GM23338 (cell line): ENCODE measurements around the gene OR5H15. TPM values are rescaled to one million over a fixed set of nuclear protein-coding genes. Genes with fewer than 3 reads are reported as not detected.

Experiments
- ATAC-seq: fragments of 200-7000 bp; cut with Tn5 transposase; 3 replicates; pipeline ENCODE4 v1.9.1; 2020
- DNase-seq: peaks from one replicate; pipeline ENCODE4 v3.0.0-alpha.2; 2015; ENCODE audit warnings: low spot score
- H2AFZ ChIP-seq: fragments of 200-600 bp; sonication (generic); 2 replicates; pipeline ENCODE4 v1.8.0; 2016; ENCODE audit warnings: antibody characterized with exemption, mild to moderate bottlenecking, moderate library complexity
- H3F3A ChIP-seq: fragments of 200-600 bp; sonication (generic); replicated peaks from 2 replicates; pipeline ENCODE4 v1.8.0; 2017; ENCODE audit warnings: antibody characterized with exemption, mixed run types, low read depth
- H3K27ac ChIP-seq: fragments of 200-600 bp; sonication (generic); 2 replicates; pipeline ENCODE4 v1.6.1; 2016; ENCODE audit warnings: low read depth
- H3K27me3 ChIP-seq: fragments of 200-600 bp; sonication (generic); 2 replicates; pipeline ENCODE4 v1.8.0; 2016; ENCODE audit warnings: mild to moderate bottlenecking, mixed run types, moderate library complexity; ENCODE audit not compliant: insufficient read depth
- H3K36me3 ChIP-seq: fragments of 200-600 bp; sonication (generic); 2 replicates; pipeline ENCODE4 v1.8.0; 2016; ENCODE audit warnings: mild to moderate bottlenecking; ENCODE audit not compliant: insufficient read depth
- H3K4me1 ChIP-seq: fragments of 200-600 bp; sonication (generic); 2 replicates; pipeline ENCODE4 v1.8.0; 2016; ENCODE audit warnings: mild to moderate bottlenecking, moderate library complexity; ENCODE audit not compliant: insufficient read depth
- H3K4me2 ChIP-seq: fragments of 200-600 bp; sonication (generic); 2 replicates; pipeline ENCODE4 v1.7.1; 2017; ENCODE audit warnings: mixed run types
- H3K4me3 ChIP-seq: fragments of 200-600 bp; sonication (generic); 2 replicates; pipeline ENCODE4 v1.6.1; 2016; ENCODE audit warnings: mixed run types
- H3K79me2 ChIP-seq: fragments of 200-600 bp; sonication (generic); replicated peaks from 2 replicates; pipeline ENCODE4 v1.8.0; 2017; ENCODE audit warnings: mild to moderate bottlenecking; ENCODE audit not compliant: insufficient read depth
- H3K9me2 ChIP-seq: fragments of 200-600 bp; sonication (generic); 2 replicates; pipeline ENCODE4 v1.8.0; 2017; ENCODE audit not compliant: insufficient read depth
- H4K20me1 ChIP-seq: fragments of 200-600 bp; sonication (generic); replicated peaks from 2 replicates; pipeline ENCODE4 v1.8.0; 2017; ENCODE audit warnings: mild to moderate bottlenecking; ENCODE audit not compliant: insufficient read depth
- H3K27ac Mint-ChIP-seq: 2 replicates; pipeline ENCODE4 v1.8.0; 2020; ENCODE audit warnings: inconsistent platforms, mild to moderate bottlenecking, moderate library complexity, mixed read lengths
- H3K27me3 Mint-ChIP-seq: 3 replicates; pipeline ENCODE4 v1.8.0; 2022; ENCODE audit warnings: low read depth, mild to moderate bottlenecking, moderate library complexity, mixed read lengths, inconsistent platforms; ENCODE audit not compliant: insufficient read depth, poor library complexity
- H3K36me3 Mint-ChIP-seq: 3 replicates; pipeline ENCODE4 v1.8.0; 2021; ENCODE audit warnings: low read depth, mild to moderate bottlenecking, inconsistent platforms, moderate library complexity, mixed read lengths
- H3K4me1 Mint-ChIP-seq: 3 replicates; pipeline ENCODE4 v1.8.0; 2020; ENCODE audit warnings: mild to moderate bottlenecking, inconsistent platforms, mixed read lengths
- H3K4me3 Mint-ChIP-seq: 3 replicates; pipeline ENCODE4 v1.8.0; 2021; ENCODE audit warnings: moderate library complexity, mild to moderate bottlenecking, inconsistent platforms, mixed read lengths
- H3K9me3 Mint-ChIP-seq: 3 replicates; pipeline ENCODE4 v1.8.0; 2020; ENCODE audit warnings: moderate library complexity, mild to moderate bottlenecking, inconsistent platforms, mixed read lengths
- CREB1 ChIP-seq: fragments of 250-450 bp; sonication (Bioruptor Pico); IDR thresholded peaks from 2 replicates; pipeline ENCODE4 v1.5.0; 2020; ENCODE audit warnings: low read depth, mild to moderate bottlenecking, moderate library complexity
- EZH2 ChIP-seq: fragments of 200-600 bp; sonication (generic); IDR thresholded peaks from one replicate; pipeline ENCODE4 v1.8.0; 2017; ENCODE audit warnings: antibody characterized with exemption, mild to moderate bottlenecking, low read depth; ENCODE audit not compliant: unreplicated experiment
- EZH2phosphoT487 ChIP-seq: fragments of 200-600 bp; sonication (generic); IDR thresholded peaks from one replicate; pipeline ENCODE4 v1.8.1; 2018; ENCODE audit warnings: antibody characterized with exemption; ENCODE audit not compliant: unreplicated experiment
- JUNB ChIP-seq: IDR thresholded peaks from one replicate; pipeline ENCODE4 v1.6.1; 2016; ENCODE audit warnings: antibody characterized with exemption; ENCODE audit not compliant: unreplicated experiment
- NANOG ChIP-seq: IDR thresholded peaks from 2 replicates; pipeline ENCODE4 v1.6.1; 2016; ENCODE audit warnings: antibody characterized with exemption, borderline replicate concordance
- POLR2AphosphoS5 ChIP-seq: IDR thresholded peaks from 2 replicates; pipeline ENCODE4 v1.6.1; 2016; ENCODE audit warnings: antibody characterized with exemption, low read depth
- STAT1 ChIP-seq: IDR thresholded peaks from one replicate; pipeline ENCODE4 v1.6.1; 2016; ENCODE audit warnings: antibody characterized with exemption; ENCODE audit not compliant: unreplicated experiment
- ZNF114 ChIP-seq: fragments of 250-450 bp; sonication (Bioruptor Pico); IDR thresholded peaks from 2 replicates; pipeline ENCODE4 v1.5.0; 2020; ENCODE audit warnings: mild to moderate bottlenecking, moderate library complexity
- ZNF331 ChIP-seq: fragments of 250-450 bp; sonication (Bioruptor Pico); IDR thresholded peaks from 2 replicates; pipeline ENCODE4 v1.5.0; 2020; ENCODE audit warnings: low read depth, mild to moderate bottlenecking, moderate library complexity
- polyA plus RNA-seq: library from polyadenylated mRNA; unstranded; fragments of >200 nt; fragmentation: Nextera tagmentation; extraction: Ambion mirVana; gene quantifications from 2 replicates; pipeline ENCODE4 v1.2.1, GENCODE V29; 2016
- total RNA-seq: library from RNA; depleted of rRNA; stranded (reverse); fragments of >200 nt; shearing (Covaris generic); gene quantifications from 2 replicates; pipeline ENCODE4 v1.2.3, GENCODE V29; 2014
- TF ChIP-seq, protein P1 (sequence below): IDR thresholded peaks from one replicate; pipeline ENCODE4 v1.6.1; 2018; ENCODE audit warnings: antibody characterized with exemption; ENCODE audit not compliant: unreplicated experiment
- TF ChIP-seq, protein P2 (sequence below), 2 experiments: fragments of 200-600 bp in 1 of 2; sonication (generic) in 1 of 2; conservative IDR thresholded peaks; 2 replicates each; pipeline versions ENCODE4 v1.5.1 to v1.6.1; 2016 to 2017; ENCODE audit warnings: antibody characterized with exemption in 2 of 2, low read depth in 2 of 2, mild to moderate bottlenecking in 2 of 2, moderate library complexity in 1 of 2

Gene OR5H15
- total and polyA plus RNA-seq, 2 experiments from 2014 or later: not detected

DNA sequence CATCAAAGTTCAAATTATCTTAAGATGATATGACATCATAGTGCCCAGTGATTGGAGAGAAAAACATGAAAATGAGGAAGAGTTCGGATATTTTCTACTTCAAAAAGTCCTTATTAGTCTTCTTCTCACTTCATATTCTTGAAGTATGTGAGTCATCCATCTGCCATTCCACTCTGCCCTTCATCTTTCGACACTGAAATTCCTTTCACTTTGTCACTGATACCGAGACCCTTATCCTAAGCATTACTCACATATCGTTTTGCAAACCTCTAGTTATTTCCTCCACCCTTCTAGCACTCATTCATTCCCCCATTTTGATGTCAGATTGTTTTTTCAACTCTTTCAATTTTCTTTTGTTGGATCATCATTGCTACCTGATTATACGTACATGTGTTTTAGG is 15.3 kb upstream of the OR5H15 start:
- H3K9me2 ChIP-seq: no peaks in the 10 kb centered on the region
- H3K27ac ChIP-seq: no peak overlapping the region
- H3K36me3 ChIP-seq: no peaks in the 10 kb centered on the region
- H3F3A ChIP-seq: no peaks in the 10 kb centered on the region
- peaks cover 2% of the 10 kb centered on the region for H3K27me3 Mint-ChIP-seq
- no peaks in the 10 kb centered on the region for H3K4me1 Mint-ChIP-seq
- no peak overlapping the region for H3K27ac Mint-ChIP-seq
- H3K4me1 ChIP-seq: no peaks in the 10 kb centered on the region
- H3K79me2 ChIP-seq: no peaks in the 10 kb centered on the region
- no peak overlapping the region for H3K4me3 Mint-ChIP-seq
- DNase-seq: no peak
- H2AFZ ChIP-seq: no peak overlapping the region
- H3K27me3 ChIP-seq: no peaks in the 10 kb centered on the region
- no peak overlapping the region for H3K4me3 ChIP-seq
- H4K20me1 ChIP-seq: no peaks in the 10 kb centered on the region
- ATAC-seq: no peak
- H3K36me3 Mint-ChIP-seq: no peaks in the 10 kb centered on the region
- no peak for TF ChIP-seq POLR2AphosphoS5
- no peak for TF ChIP-seq ZNF114 (CRISPR knock-in tag)
- TF ChIP-seq STAT1: no peak
- no peak for TF ChIP-seq NANOG
- no peak for TF ChIP-seq JUNB
- TF ChIP-seq EZH2: no peak
- TF ChIP-seq, protein P1, sequence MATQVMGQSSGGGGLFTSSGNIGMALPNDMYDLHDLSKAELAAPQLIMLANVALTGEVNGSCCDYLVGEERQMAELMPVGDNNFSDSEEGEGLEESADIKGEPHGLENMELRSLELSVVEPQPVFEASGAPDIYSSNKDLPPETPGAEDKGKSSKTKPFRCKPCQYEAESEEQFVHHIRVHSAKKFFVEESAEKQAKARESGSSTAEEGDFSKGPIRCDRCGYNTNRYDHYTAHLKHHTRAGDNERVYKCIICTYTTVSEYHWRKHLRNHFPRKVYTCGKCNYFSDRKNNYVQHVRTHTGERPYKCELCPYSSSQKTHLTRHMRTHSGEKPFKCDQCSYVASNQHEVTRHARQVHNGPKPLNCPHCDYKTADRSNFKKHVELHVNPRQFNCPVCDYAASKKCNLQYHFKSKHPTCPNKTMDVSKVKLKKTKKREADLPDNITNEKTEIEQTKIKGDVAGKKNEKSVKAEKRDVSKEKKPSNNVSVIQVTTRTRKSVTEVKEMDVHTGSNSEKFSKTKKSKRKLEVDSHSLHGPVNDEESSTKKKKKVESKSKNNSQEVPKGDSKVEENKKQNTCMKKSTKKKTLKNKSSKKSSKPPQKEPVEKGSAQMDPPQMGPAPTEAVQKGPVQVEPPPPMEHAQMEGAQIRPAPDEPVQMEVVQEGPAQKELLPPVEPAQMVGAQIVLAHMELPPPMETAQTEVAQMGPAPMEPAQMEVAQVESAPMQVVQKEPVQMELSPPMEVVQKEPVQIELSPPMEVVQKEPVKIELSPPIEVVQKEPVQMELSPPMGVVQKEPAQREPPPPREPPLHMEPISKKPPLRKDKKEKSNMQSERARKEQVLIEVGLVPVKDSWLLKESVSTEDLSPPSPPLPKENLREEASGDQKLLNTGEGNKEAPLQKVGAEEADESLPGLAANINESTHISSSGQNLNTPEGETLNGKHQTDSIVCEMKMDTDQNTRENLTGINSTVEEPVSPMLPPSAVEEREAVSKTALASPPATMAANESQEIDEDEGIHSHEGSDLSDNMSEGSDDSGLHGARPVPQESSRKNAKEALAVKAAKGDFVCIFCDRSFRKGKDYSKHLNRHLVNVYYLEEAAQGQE: no peak
- no peak for TF ChIP-seq EZH2phosphoT487
- no peak for TF ChIP-seq ZNF331
- no peaks in the 10 kb centered on the region; the same call in 1 of the 3 replicates for H3K9me3 Mint-ChIP-seq
- no peak overlapping the region for H3K4me2 ChIP-seq

DNA sequence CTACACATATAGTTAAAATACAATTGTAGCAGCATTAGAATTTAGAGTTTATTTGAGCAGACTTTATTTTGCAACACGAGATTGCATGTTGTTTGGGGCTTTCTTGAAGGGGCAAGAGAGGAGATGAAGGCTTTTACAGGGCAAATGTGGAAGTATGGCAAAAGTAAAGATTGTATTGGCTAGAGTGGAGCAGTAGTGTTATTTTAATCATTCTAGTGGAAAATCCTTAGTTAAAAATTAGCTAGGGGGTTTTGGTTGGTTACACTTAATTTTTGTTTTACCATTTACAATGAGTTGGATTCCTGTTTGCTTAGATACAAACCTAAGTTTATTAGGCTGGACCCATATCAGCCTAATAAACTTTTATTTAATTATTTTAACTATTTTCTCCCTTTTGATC is 4.6 kb downstream of the OR5H15 start:
- TF ChIP-seq, protein P1: no peak
- TF ChIP-seq EZH2phosphoT487: no peak
- no peak for TF ChIP-seq JUNB
- TF ChIP-seq, protein P2, sequence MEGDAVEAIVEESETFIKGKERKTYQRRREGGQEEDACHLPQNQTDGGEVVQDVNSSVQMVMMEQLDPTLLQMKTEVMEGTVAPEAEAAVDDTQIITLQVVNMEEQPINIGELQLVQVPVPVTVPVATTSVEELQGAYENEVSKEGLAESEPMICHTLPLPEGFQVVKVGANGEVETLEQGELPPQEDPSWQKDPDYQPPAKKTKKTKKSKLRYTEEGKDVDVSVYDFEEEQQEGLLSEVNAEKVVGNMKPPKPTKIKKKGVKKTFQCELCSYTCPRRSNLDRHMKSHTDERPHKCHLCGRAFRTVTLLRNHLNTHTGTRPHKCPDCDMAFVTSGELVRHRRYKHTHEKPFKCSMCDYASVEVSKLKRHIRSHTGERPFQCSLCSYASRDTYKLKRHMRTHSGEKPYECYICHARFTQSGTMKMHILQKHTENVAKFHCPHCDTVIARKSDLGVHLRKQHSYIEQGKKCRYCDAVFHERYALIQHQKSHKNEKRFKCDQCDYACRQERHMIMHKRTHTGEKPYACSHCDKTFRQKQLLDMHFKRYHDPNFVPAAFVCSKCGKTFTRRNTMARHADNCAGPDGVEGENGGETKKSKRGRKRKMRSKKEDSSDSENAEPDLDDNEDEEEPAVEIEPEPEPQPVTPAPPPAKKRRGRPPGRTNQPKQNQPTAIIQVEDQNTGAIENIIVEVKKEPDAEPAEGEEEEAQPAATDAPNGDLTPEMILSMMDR (conservative IDR thresholded peaks at IDR 0.05; ENCODE audit: low read depth in 2 of 2): no peak
- no peak for TF ChIP-seq ZNF114 (CRISPR knock-in tag)
- TF ChIP-seq CREB1 (CRISPR knock-in tag): no peak
- no peak for TF ChIP-seq STAT1
- TF ChIP-seq EZH2: no peak
- ATAC-seq: no peak
- Histone ChIP-seq H3K4me1 (no peaks in the 10 kb centered on the region), H3K27ac (no peak overlapping the region), H3K9me2 (peaks cover 5% of the 10 kb centered on the region; the same call in 1 of the 2 replicates), H3K4me2 (no peak overlapping the region), H3K4me3 (no peak overlapping the region), H2AFZ (no peak overlapping the region), H3K27me3 (no peaks in the 10 kb centered on the region), H3K79me2 (no peaks in the 10 kb centered on the region), H4K20me1 (no peaks in the 10 kb centered on the region), H3F3A (no peaks in the 10 kb centered on the region), H3K36me3 (0 out of 2 replicates have a peak, but pooled peaks cover 5% of the 10 kb centered on the region)
- H3K9me3 Mint-ChIP-seq: peaks cover 46% of the 10 kb centered on the region
- no peak overlapping the region for H3K27ac Mint-ChIP-seq
- H3K27me3 Mint-ChIP-seq: peaks cover 7% of the 10 kb centered on the region
- H3K4me3 Mint-ChIP-seq: no peak overlapping the region
- no peak for DNase-seq
- H3K36me3 Mint-ChIP-seq: peaks cover 34% of the 10 kb centered on the region
- no peaks in the 10 kb centered on the region for H3K4me1 Mint-ChIP-seq
